DND-41 (cell line): ENCODE measurements around the gene LRRN2.

Experiments
- CTCF ChIP-seq: IDR thresholded peaks from 2 replicates; pipeline ENCODE4 v1.5.1; 2012; ENCODE audit warnings: borderline replicate concordance, low read length, moderate library complexity, mild to moderate bottlenecking; ENCODE audit not compliant: poor library complexity, severe bottlenecking; ENCODE audit errors: extremely low read depth
- EZH2 ChIP-seq: IDR thresholded peaks from 3 replicates; pipeline ENCODE4 v1.6.1; 2012; ENCODE audit warnings: borderline replicate concordance, low read depth, mild to moderate bottlenecking, moderate library complexity, low read length, inconsistent platforms; ENCODE audit not compliant: severe bottlenecking

GRCh38 chr1:204643503-204643902, 42.0 kb downstream of the LRRN2 start:
- TF ChIP-seq CTCF (no peak), EZH2 (no peak)
